Peyer's patch (tissue), 4 donors: ENCODE data around the gene UCK1.

ENCODE experiments used
- POLR2A ChIP-seq, 2 donors: fragments of 450-650 bp; IDR thresholded peaks; one replicate each; pipeline ENCODE4 v1.5.1; 2017; ENCODE audit warnings: antibody characterized with exemption in 2 of 2, mild to moderate bottlenecking in 2 of 2, moderate library complexity in 2 of 2
- TF ChIP-seq, protein P1 (sequence below), 6 experiments: fragments of 450-650 bp in 4 of 6; fragments of 200-600 bp in 2 of 6; sonication (generic) in 1 of 6; IDR thresholded peaks; one replicate each; pipeline ENCODE4 v1.5.1; 2017 to 2019; ENCODE audit warnings: antibody characterized with exemption in 6 of 6, mild to moderate bottlenecking in 3 of 6, moderate library complexity in 1 of 6

DNA sequence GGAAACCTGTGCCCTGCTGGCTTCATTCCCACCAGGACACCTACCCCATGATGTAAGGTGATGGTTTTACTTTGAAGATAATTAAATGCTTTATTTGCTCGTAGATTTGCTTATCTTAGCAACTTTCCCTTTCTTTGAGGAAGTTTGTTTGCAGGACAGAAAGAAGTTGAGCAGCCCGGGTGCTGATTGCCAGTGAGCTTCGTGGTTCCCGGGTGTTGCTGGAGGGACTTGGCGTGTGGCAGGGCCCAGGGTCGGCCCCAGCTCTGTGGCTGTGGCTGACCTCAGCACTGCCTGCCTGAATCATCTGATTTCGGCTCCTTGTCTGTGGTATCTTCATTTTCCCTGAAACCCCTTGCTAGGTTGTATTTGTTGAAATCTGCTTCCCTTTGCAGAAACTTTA, 19.6 kb downstream of the UCK1 start:
- TF ChIP-seq POLR2A (IDR thresholded peaks at IDR 0.05) = no peak
- TF ChIP-seq, protein P1, sequence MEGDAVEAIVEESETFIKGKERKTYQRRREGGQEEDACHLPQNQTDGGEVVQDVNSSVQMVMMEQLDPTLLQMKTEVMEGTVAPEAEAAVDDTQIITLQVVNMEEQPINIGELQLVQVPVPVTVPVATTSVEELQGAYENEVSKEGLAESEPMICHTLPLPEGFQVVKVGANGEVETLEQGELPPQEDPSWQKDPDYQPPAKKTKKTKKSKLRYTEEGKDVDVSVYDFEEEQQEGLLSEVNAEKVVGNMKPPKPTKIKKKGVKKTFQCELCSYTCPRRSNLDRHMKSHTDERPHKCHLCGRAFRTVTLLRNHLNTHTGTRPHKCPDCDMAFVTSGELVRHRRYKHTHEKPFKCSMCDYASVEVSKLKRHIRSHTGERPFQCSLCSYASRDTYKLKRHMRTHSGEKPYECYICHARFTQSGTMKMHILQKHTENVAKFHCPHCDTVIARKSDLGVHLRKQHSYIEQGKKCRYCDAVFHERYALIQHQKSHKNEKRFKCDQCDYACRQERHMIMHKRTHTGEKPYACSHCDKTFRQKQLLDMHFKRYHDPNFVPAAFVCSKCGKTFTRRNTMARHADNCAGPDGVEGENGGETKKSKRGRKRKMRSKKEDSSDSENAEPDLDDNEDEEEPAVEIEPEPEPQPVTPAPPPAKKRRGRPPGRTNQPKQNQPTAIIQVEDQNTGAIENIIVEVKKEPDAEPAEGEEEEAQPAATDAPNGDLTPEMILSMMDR (IDR thresholded peaks at IDR 0.05) = no peak
